CD14-positive monocyte (primary cell): Measurements from ENCODE around the gene XRCC4. TPM values are rescaled to one million over a fixed set of nuclear protein-coding genes. Genes with fewer than 3 reads are reported as not detected.

Experiments used
- DNase-seq, 3 donors: peaks; one replicate each; pipeline ENCODE4 v3.0.0-alpha.2; 2011 to 2022
- H2AFZ ChIP-seq: 2 replicates; pipeline ENCODE4 v1.6.0; 2012; ENCODE audit warnings: mild to moderate bottlenecking, low read depth, low read length, inconsistent platforms; ENCODE audit not compliant: insufficient read depth, poor library complexity, severe bottlenecking
- H3K27ac ChIP-seq, 2 donors: 1 replicate in 1 of 2; 2 replicates in 1 of 2; pipeline ENCODE4 v1.5.1; 2012 to 2013; ENCODE audit warnings: low read length in 2 of 2, control low read depth in 1 of 2, inconsistent platforms in 1 of 2, low read depth in 1 of 2, mild to moderate bottlenecking in 1 of 2
- H3K27me3 ChIP-seq, 2 donors: one replicate each; pipeline versions ENCODE4 v1.6.0 to v1.6.1; 2011 to 2013; ENCODE audit warnings: low read length in 2 of 2; ENCODE audit not compliant: control insufficient read depth in 2 of 2, insufficient read depth in 2 of 2
- H3K36me3 ChIP-seq, 2 donors: replicated peaks in 1 of 2; 1 replicate in 1 of 2; 2 replicates in 1 of 2; pipeline versions ENCODE4 v1.5.1 to v1.6.1; 2012 to 2013; ENCODE audit warnings: low read length in 2 of 2, control low read depth in 1 of 2, inconsistent platforms in 1 of 2, mild to moderate bottlenecking in 1 of 2; ENCODE audit not compliant: insufficient read depth in 2 of 2, control insufficient read depth in 1 of 2
- H3K4me1 ChIP-seq, 2 donors: 1 replicate in 1 of 2; 2 replicates in 1 of 2; pipeline versions ENCODE4 v1.5.1 to v1.6.1; 2012 to 2013; ENCODE audit warnings: low read length in 2 of 2, control low read depth in 1 of 2, inconsistent platforms in 1 of 2, mild to moderate bottlenecking in 1 of 2, moderate library complexity in 1 of 2; ENCODE audit not compliant: insufficient read depth in 2 of 2, control insufficient read depth in 1 of 2
- H3K4me2 ChIP-seq: replicated peaks from 2 replicates; pipeline ENCODE3; 2012; ENCODE audit warnings: low read length, moderate library complexity, mild to moderate bottlenecking; ENCODE audit not compliant: poor library complexity, severe bottlenecking; ENCODE audit errors: extremely low read depth
- H3K4me3 ChIP-seq, 3 experiments: fragments of 200-600 bp in 1 of 3; sonication (generic) in 1 of 3; replicated peaks in 1 of 3; 1 replicate in 2 of 3; 2 replicates in 1 of 3; pipeline ENCODE4 v1.5.1; 2011 to 2013; ENCODE audit warnings: low read length in 3 of 3, mild to moderate bottlenecking in 3 of 3, control low read depth in 2 of 3, low read depth in 2 of 3, inconsistent platforms in 1 of 3, moderate library complexity in 1 of 3
- H3K79me2 ChIP-seq: 2 replicates; pipeline ENCODE4 v1.6.0; 2012; ENCODE audit warnings: mild to moderate bottlenecking, control low read depth, inconsistent platforms, low read length, moderate library complexity; ENCODE audit not compliant: insufficient read depth
- H3K9ac ChIP-seq: 2 replicates; pipeline ENCODE4 v1.6.0; 2017; ENCODE audit warnings: low read length, mild to moderate bottlenecking; ENCODE audit not compliant: insufficient read depth, poor library complexity, severe bottlenecking
- H3K9me3 ChIP-seq, 2 donors: replicated peaks in 1 of 2; 1 replicate in 1 of 2; 2 replicates in 1 of 2; pipeline versions ENCODE4 v1.5.1 to v1.6.1; 2012 to 2013; ENCODE audit warnings: low read length in 2 of 2, control low read depth in 1 of 2; ENCODE audit not compliant: control insufficient read depth in 1 of 2, insufficient read depth in 1 of 2
- H4K20me1 ChIP-seq: 2 replicates; pipeline ENCODE4 v1.6.0; 2012; ENCODE audit warnings: mild to moderate bottlenecking, low read length, control low read depth, moderate library complexity; ENCODE audit not compliant: insufficient read depth
- H3K27ac Mint-ChIP-seq, 7 donors: one replicate each; pipeline ENCODE4 v1.8.0; 2020; ENCODE audit warnings: mild to moderate bottlenecking in 7 of 7, mixed read lengths in 7 of 7, moderate library complexity in 6 of 7, inconsistent platforms in 2 of 7
- H3K27me3 Mint-ChIP-seq, 3 donors: one replicate each; pipeline ENCODE4 v1.8.0; 2021 to 2022; ENCODE audit warnings: low read depth in 3 of 3, mild to moderate bottlenecking in 3 of 3, mixed read lengths in 3 of 3, moderate library complexity in 3 of 3, inconsistent platforms in 1 of 3
- H3K36me3 Mint-ChIP-seq, 2 donors: one replicate each; pipeline ENCODE4 v1.8.0; 2020; ENCODE audit warnings: mixed read lengths in 2 of 2, inconsistent platforms in 1 of 2, mild to moderate bottlenecking in 1 of 2
- H3K4me1 Mint-ChIP-seq: one replicate; pipeline ENCODE4 v1.8.0; 2020; ENCODE audit warnings: mild to moderate bottlenecking, mixed read lengths
- H3K4me3 Mint-ChIP-seq, 2 donors: one replicate each; pipeline ENCODE4 v1.8.0; 2020; ENCODE audit warnings: mild to moderate bottlenecking in 2 of 2, mixed read lengths in 2 of 2, moderate library complexity in 1 of 2
- H3K9me3 Mint-ChIP-seq, 7 donors: one replicate each; pipeline ENCODE4 v1.8.0; 2020 to 2022; ENCODE audit warnings: mixed read lengths in 7 of 7, mild to moderate bottlenecking in 6 of 7, moderate library complexity in 6 of 7, inconsistent platforms in 2 of 7
- CTCF ChIP-seq: fragments of 200-600 bp; IDR thresholded peaks from one replicate; pipeline ENCODE4 v1.8.0; 2022; ENCODE audit warnings: antibody characterized with exemption, mild to moderate bottlenecking
- WGBS: methylation state at CpG from one replicate; pipeline ENCODE4 v1.1.5; 2013; ENCODE audit warnings: missing lambda C conversion rate; ENCODE audit not compliant: insufficient coverage; 5-methylcytosine and 5-hydroxymethylcytosine counted together
- intact Hi-C, 2 donors: fragments of 100-400 bp; cut with micrococcal nuclease; formaldehyde crosslinking; loops; one replicate each; pipeline versions ENCODE4 v1.15.0 to v1.15.1; 2023
- polyA plus RNA-seq, 3 donors: library from polyadenylated mRNA; depleted of rRNA in 1 of 3; unstranded in 2 of 3; stranded (reverse) in 1 of 3; fragments of 300-500 nt in 2 of 3; fragments of >200 nt in 1 of 3; fragmentation: Illumina TruSeq in 2 of 3; gene quantifications; 1 replicate in 2 of 3; 2 replicates in 1 of 3; pipeline ENCODE4 v1.2.3, GENCODE V29; 2012 to 2021

The XRCC4 gene
- polyA plus RNA-seq, 3 donors: 4.0 to 21.8 (median 16.3) TPM

- Histone ChIP-seq H3K4me2 (no peak overlapping the region), H3K4me1 (no peaks in the 10 kb centered on the region), H3K4me3 (no peak overlapping the region), H3K79me2 (no peaks in the 10 kb centered on the region), H3K27me3 (no peaks in the 10 kb centered on the region), H3K36me3 (no peaks in the 10 kb centered on the region), H3K9ac (no peak overlapping the region), H3K9me3 (no peaks in the 10 kb centered on the region), H4K20me1 (no peaks in the 10 kb centered on the region), H3K27ac (no peak overlapping the region), H2AFZ (no peak overlapping the region)
- no peak for TF ChIP-seq CTCF
- DNase-seq: no peak
- Mint-ChIP-seq H3K27me3 (no peaks in the 10 kb centered on the region), H3K9me3 (peaks cover 0 to 5% (median 0%) of the 10 kb centered on the region in 7 donors), H3K36me3 (peaks cover 2 to 8% of the 10 kb centered on the region in 2 donors), H3K27ac (no peak overlapping the region), H3K4me1 (peaks cover 4% of the 10 kb centered on the region), H3K4me3 (no peak overlapping the region)
- intact Hi-C loops: no loop called here
- WGBS: no CpG with 5 or more reads among the region's 2 CpGs
Measured at GRCh38 chr5:83265318-83265717, 188.0 kb downstream of the XRCC4 start.

GRCh38 chr5:83270311-83270710, 193.0 kb downstream of the XRCC4 start:
- Histone ChIP-seq H3K9ac (no peak overlapping the region), H3K9me3 (peaks cover 3 to 6% of the 10 kb centered on the region in 2 donors), H3K36me3 (no peaks in the 10 kb centered on the region), H3K4me3 (no peak overlapping the region), H3K27ac (no peak overlapping the region), H3K4me1 (peaks cover 3 to 8% of the 10 kb centered on the region in 2 donors), H3K27me3 (no peaks in the 10 kb centered on the region), H3K4me2 (no peak overlapping the region), H2AFZ (no peak overlapping the region), H4K20me1 (no peaks in the 10 kb centered on the region), H3K79me2 (no peaks in the 10 kb centered on the region)
- no peak for DNase-seq
- no peak overlapping the region for H3K27ac Mint-ChIP-seq
- peaks cover 11% of the 10 kb centered on the region for H3K4me1 Mint-ChIP-seq
- H3K27me3 Mint-ChIP-seq: no peaks in the 10 kb centered on the region
- no peak for TF ChIP-seq CTCF
- H3K9me3 Mint-ChIP-seq: peaks cover 0 to 13% (median 8%) of the 10 kb centered on the region in 7 donors
- 100% methylated on average over 1 of the region's 1 CpG for WGBS
- H3K4me3 Mint-ChIP-seq: no peak overlapping the region
- intact Hi-C loops: no loop called here
- peaks cover 3 to 4% of the 10 kb centered on the region in 2 donors for H3K36me3 Mint-ChIP-seq
